ENCODE measurements around the gene RARS2. TPM values are rescaled to one million over a fixed set of nuclear protein-coding genes. Genes with fewer than 3 reads are reported as not detected.

Gene RARS2
- total and polyA plus RNA-seq, 2 donors from 2014 or later, result 23.4 to 31.7 TPM

DNA sequence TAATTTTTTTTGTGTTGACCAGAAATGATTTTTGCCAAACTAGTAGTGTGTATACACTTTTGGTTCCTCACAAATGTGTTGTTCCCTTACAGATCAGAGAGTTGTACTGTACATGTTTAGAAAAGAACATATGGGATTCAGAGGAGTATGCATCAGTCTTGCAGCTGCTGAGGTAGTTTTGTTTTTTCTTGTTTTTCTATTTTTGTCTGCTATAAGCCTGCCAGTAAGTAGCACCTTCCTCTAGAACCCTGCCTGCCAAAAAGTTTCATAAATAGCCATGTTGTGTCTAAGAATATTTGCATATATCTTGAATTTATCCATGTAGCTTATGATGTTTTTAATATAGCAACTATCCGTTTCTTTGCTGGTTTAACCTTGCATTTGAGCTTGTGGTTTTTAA lies 46.5 kb upstream of the RARS2 start:
- FAIRE-seq, result no peak
- TF ChIP-seq, protein P1, sequence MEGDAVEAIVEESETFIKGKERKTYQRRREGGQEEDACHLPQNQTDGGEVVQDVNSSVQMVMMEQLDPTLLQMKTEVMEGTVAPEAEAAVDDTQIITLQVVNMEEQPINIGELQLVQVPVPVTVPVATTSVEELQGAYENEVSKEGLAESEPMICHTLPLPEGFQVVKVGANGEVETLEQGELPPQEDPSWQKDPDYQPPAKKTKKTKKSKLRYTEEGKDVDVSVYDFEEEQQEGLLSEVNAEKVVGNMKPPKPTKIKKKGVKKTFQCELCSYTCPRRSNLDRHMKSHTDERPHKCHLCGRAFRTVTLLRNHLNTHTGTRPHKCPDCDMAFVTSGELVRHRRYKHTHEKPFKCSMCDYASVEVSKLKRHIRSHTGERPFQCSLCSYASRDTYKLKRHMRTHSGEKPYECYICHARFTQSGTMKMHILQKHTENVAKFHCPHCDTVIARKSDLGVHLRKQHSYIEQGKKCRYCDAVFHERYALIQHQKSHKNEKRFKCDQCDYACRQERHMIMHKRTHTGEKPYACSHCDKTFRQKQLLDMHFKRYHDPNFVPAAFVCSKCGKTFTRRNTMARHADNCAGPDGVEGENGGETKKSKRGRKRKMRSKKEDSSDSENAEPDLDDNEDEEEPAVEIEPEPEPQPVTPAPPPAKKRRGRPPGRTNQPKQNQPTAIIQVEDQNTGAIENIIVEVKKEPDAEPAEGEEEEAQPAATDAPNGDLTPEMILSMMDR (IDR thresholded peaks at IDR 0.05; ENCODE audit: borderline replicate concordance, extremely low read depth, insufficient read depth), result no peak
- Histone ChIP-seq H3K9me3 (ENCODE audit: control insufficient read depth in 2 of 3, insufficient read depth in 1 of 3, low read length in 3 of 3) (no peaks in the 10 kb centered on the region), H3K27me3 (ENCODE audit: control insufficient read depth, insufficient read depth, low read length) (no peaks in the 10 kb centered on the region), H3K4me1 (ENCODE audit: control insufficient read depth in 2 of 3, insufficient read depth in 2 of 3, low read depth in 1 of 3, low read length in 3 of 3) (no peaks in the 10 kb centered on the region), H3K36me3 (ENCODE audit: control insufficient read depth in 2 of 3, insufficient read depth in 3 of 3, low read length in 3 of 3) (peaks cover 0 to 3% (median 2%) of the 10 kb centered on the region in 3 donors), H3K27ac (ENCODE audit: low read depth in 2 of 2, low read length in 2 of 2) (no peak overlapping the region), H3K4me3 (ENCODE audit: low read length in 3 of 3) (no peak overlapping the region), H3K9ac (ENCODE audit: low read length in 3 of 3) (no peak overlapping the region)
- no peak for DNase-seq
- intact Hi-C loops (cut with DNase I), result no loop called here

DNA sequence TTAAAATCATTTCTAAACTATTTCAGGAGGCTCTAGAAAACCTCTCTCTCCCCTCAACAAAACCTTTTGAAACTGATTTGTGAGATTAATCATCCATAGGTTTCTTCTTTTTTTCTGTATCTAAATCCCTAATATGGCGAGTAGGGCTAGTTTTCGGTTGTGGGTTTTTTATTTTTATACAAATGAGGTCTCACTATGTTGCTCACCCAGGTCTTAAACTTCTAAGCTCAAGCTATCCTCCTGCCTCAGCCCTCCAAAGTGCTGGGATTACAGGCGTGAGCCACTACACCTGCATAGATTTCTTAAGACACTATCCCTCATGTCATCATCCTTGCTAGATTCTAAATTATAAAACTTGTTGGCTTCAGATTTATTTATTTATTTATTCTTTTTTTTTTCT lies 44.1 kb upstream of the RARS2 start:
- no peak overlapping the region for H3K4me3 ChIP-seq (ENCODE audit: low read length in 3 of 3)
- no peak overlapping the region for H3K27ac ChIP-seq (ENCODE audit: low read depth in 2 of 2, low read length in 2 of 2)
- DNase-seq (no peak), FAIRE-seq (no peak)
- no peaks in the 10 kb centered on the region for H3K9me3 ChIP-seq (ENCODE audit: control insufficient read depth in 2 of 3, insufficient read depth in 1 of 3, low read length in 3 of 3)
- H3K27me3 ChIP-seq (ENCODE audit: control insufficient read depth, insufficient read depth, low read length), result no peaks in the 10 kb centered on the region
- TF ChIP-seq, protein P1 (IDR thresholded peaks at IDR 0.05; ENCODE audit: borderline replicate concordance, extremely low read depth, insufficient read depth), result no peak
- no peaks in the 10 kb centered on the region for H3K4me1 ChIP-seq (ENCODE audit: control insufficient read depth in 2 of 3, insufficient read depth in 2 of 3, low read depth in 1 of 3, low read length in 3 of 3)
- peaks cover 0 to 3% (median 2%) of the 10 kb centered on the region in 3 donors for H3K36me3 ChIP-seq (ENCODE audit: control insufficient read depth in 2 of 3, insufficient read depth in 3 of 3, low read length in 3 of 3)
- intact Hi-C loops (cut with DNase I), result no loop called here
- H3K9ac ChIP-seq (ENCODE audit: low read length in 3 of 3), result no peak overlapping the region

DNA sequence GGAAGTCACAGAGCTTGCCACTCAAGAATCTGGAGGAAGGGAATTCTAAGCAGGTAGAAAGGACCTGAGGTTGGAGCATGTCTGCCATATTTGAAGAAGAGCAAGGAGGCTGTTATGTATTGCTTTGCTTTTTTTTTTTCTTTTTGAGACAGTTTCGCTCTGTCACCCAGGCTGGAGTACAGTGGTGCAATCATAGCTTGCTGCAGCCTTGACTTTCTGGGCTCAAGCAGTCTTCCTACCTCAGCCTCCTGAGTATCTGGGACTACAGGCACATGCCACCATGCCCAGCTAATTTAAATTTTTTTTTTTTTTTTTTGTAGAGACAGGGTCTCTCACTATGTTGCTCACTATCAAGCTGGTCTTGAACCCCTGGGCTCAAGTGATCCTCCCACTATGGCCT lies 41.0 kb upstream of the RARS2 start:
- Histone ChIP-seq H3K9ac (ENCODE audit: low read length in 3 of 3) (no peak overlapping the region), H3K36me3 (ENCODE audit: control insufficient read depth in 2 of 3, insufficient read depth in 3 of 3, low read length in 3 of 3) (peaks cover 0 to 2% (median 0%) of the 10 kb centered on the region in 3 donors), H3K27ac (ENCODE audit: low read depth in 2 of 2, low read length in 2 of 2) (no peak overlapping the region), H3K27me3 (ENCODE audit: control insufficient read depth, insufficient read depth, low read length) (no peaks in the 10 kb centered on the region), H3K4me1 (ENCODE audit: control insufficient read depth in 2 of 3, insufficient read depth in 2 of 3, low read depth in 1 of 3, low read length in 3 of 3) (no peaks in the 10 kb centered on the region), H3K4me3 (ENCODE audit: low read length in 3 of 3) (no peak overlapping the region), H3K9me3 (ENCODE audit: control insufficient read depth in 2 of 3, insufficient read depth in 1 of 3, low read length in 3 of 3) (no peaks in the 10 kb centered on the region)
- no peak for FAIRE-seq
- DNase-seq, result no peak
- TF ChIP-seq, protein P1 (IDR thresholded peaks at IDR 0.05; ENCODE audit: borderline replicate concordance, extremely low read depth, insufficient read depth), result no peak
- intact Hi-C loops (cut with DNase I), result no loop called here

DNA sequence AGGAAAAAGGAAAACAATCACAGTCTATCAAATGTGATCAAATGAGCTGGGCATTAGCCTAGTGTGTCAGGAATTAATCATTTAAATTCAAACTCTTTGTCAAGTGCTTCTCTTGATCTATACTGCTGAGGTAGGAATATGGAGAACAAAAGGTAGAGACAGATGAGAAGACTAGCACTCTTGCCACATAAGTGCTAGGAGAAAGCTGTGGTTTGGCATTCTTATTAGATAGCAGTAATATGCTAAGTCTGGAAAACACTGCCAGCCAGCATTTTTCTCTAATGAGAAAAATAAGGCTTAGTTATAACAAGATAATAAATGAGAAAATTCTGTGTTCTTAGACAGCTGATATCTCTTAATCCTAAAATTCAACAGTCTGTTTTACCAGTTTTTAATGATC lies 39.1 kb upstream of the RARS2 start:
- H3K9ac ChIP-seq (ENCODE audit: low read length in 3 of 3), result no peak overlapping the region
- TF ChIP-seq, protein P1 (IDR thresholded peaks at IDR 0.05; ENCODE audit: borderline replicate concordance, extremely low read depth, insufficient read depth), result no peak
- H3K36me3 ChIP-seq (ENCODE audit: control insufficient read depth in 2 of 3, insufficient read depth in 3 of 3, low read length in 3 of 3), result no peaks in the 10 kb centered on the region
- FAIRE-seq (no peak), DNase-seq (no peak)
- intact Hi-C loops (cut with DNase I), result no loop called here
- H3K9me3 ChIP-seq (ENCODE audit: control insufficient read depth in 2 of 3, insufficient read depth in 1 of 3, low read length in 3 of 3), result no peaks in the 10 kb centered on the region
- H3K4me3 ChIP-seq (ENCODE audit: low read length in 3 of 3), result no peak overlapping the region
- H3K4me1 ChIP-seq (ENCODE audit: control insufficient read depth in 2 of 3, insufficient read depth in 2 of 3, low read depth in 1 of 3, low read length in 3 of 3), result no peaks in the 10 kb centered on the region
- no peak overlapping the region for H3K27ac ChIP-seq (ENCODE audit: low read depth in 2 of 2, low read length in 2 of 2)
- H3K27me3 ChIP-seq (ENCODE audit: control insufficient read depth, insufficient read depth, low read length), result no peaks in the 10 kb centered on the region

All from kidney (tissue), 14 donors.